ENCODE data around the gene PRSS23.

Gene PRSS23

GRCh38 chr11:86801364-86801763 lies 1.0 kb downstream of the PRSS23 start:
- peaks cover 32% of the 10 kb centered on the region for H3K27me3 Mint-ChIP-seq
- H3K4me3 Mint-ChIP-seq, result no peak overlapping the region
- H3K36me3 Mint-ChIP-seq, result no peaks in the 10 kb centered on the region
- H3K9me3 Mint-ChIP-seq (ENCODE audit: low read depth), result no peaks in the 10 kb centered on the region
- peaks cover 11% of the 10 kb centered on the region for H3K4me1 Mint-ChIP-seq (ENCODE audit: low read depth)
- no peak overlapping the region for H3K27ac Mint-ChIP-seq

GRCh38 chr11:86802146-86802545 lies 1.8 kb downstream of the PRSS23 start:
- no peaks in the 10 kb centered on the region for H3K36me3 Mint-ChIP-seq
- H3K4me1 Mint-ChIP-seq (ENCODE audit: low read depth), result peaks cover 11% of the 10 kb centered on the region
- no peak overlapping the region for H3K27ac Mint-ChIP-seq
- H3K27me3 Mint-ChIP-seq, result peaks cover 30% of the 10 kb centered on the region
- H3K9me3 Mint-ChIP-seq (ENCODE audit: low read depth), result no peaks in the 10 kb centered on the region
- no peak overlapping the region for H3K4me3 Mint-ChIP-seq

- Mint-ChIP-seq H3K27me3 (peaks cover 31% of the 10 kb centered on the region), H3K4me1 (ENCODE audit: low read depth) (peaks cover 11% of the 10 kb centered on the region), H3K9me3 (ENCODE audit: low read depth) (no peaks in the 10 kb centered on the region), H3K27ac (no peak overlapping the region), H3K4me3 (no peak overlapping the region), H3K36me3 (no peaks in the 10 kb centered on the region)
These were observed 2.3 kb downstream of the PRSS23 start for GRCh38 chr11:86802601-86803051.

GRCh38 chr11:86803136-86804045 lies 3.0 kb downstream of the PRSS23 start:
- Mint-ChIP-seq H3K9me3 (ENCODE audit: low read depth) (no peaks in the 10 kb centered on the region), H3K27me3 (peaks cover 29% of the 10 kb centered on the region), H3K27ac (no peak overlapping the region), H3K36me3 (no peaks in the 10 kb centered on the region), H3K4me3 (no peak overlapping the region), H3K4me1 (ENCODE audit: low read depth) (peaks cover 11% of the 10 kb centered on the region)

GRCh38 chr11:86804951-86805350 lies 4.6 kb downstream of the PRSS23 start:
- Mint-ChIP-seq H3K27me3 (peaks cover 22% of the 10 kb centered on the region), H3K9me3 (ENCODE audit: low read depth) (no peaks in the 10 kb centered on the region), H3K27ac (no peak overlapping the region), H3K36me3 (no peaks in the 10 kb centered on the region), H3K4me1 (ENCODE audit: low read depth) (peaks cover 11% of the 10 kb centered on the region), H3K4me3 (no peak overlapping the region)

GRCh38 chr11:86805873-86806310 lies 5.5 kb downstream of the PRSS23 start:
- no peak overlapping the region for H3K27ac Mint-ChIP-seq
- H3K4me1 Mint-ChIP-seq (ENCODE audit: low read depth), result peaks cover 10% of the 10 kb centered on the region
- no peak overlapping the region for H3K4me3 Mint-ChIP-seq
- H3K27me3 Mint-ChIP-seq, result peaks cover 21% of the 10 kb centered on the region
- no peaks in the 10 kb centered on the region for H3K9me3 Mint-ChIP-seq (ENCODE audit: low read depth)
- H3K36me3 Mint-ChIP-seq, result no peaks in the 10 kb centered on the region

GRCh38 chr11:86806903-86807302 lies 6.6 kb downstream of the PRSS23 start:
- peaks cover 8% of the 10 kb centered on the region for H3K4me1 Mint-ChIP-seq (ENCODE audit: low read depth)
- no peaks in the 10 kb centered on the region for H3K36me3 Mint-ChIP-seq
- no peaks in the 10 kb centered on the region for H3K9me3 Mint-ChIP-seq (ENCODE audit: low read depth)
- H3K4me3 Mint-ChIP-seq, result no peak overlapping the region
- peaks cover 11% of the 10 kb centered on the region for H3K27me3 Mint-ChIP-seq
- H3K27ac Mint-ChIP-seq, result no peak overlapping the region

- H3K4me1 Mint-ChIP-seq (ENCODE audit: low read depth), result peaks cover 8% of the 10 kb centered on the region
- H3K36me3 Mint-ChIP-seq, result no peaks in the 10 kb centered on the region
- no peak overlapping the region for H3K27ac Mint-ChIP-seq
- H3K27me3 Mint-ChIP-seq, result peaks cover 8% of the 10 kb centered on the region
- H3K9me3 Mint-ChIP-seq (ENCODE audit: low read depth), result no peaks in the 10 kb centered on the region
- no peak overlapping the region for H3K4me3 Mint-ChIP-seq
These were observed 7.0 kb downstream of the PRSS23 start for GRCh38 chr11:86807360-86807759.

- Mint-ChIP-seq H3K36me3 (no peaks in the 10 kb centered on the region), H3K4me1 (ENCODE audit: low read depth) (peaks cover 5% of the 10 kb centered on the region), H3K9me3 (ENCODE audit: low read depth) (no peaks in the 10 kb centered on the region), H3K27me3 (peaks cover 4% of the 10 kb centered on the region), H3K27ac (no peak overlapping the region), H3K4me3 (no peak overlapping the region)
These were observed 9.2 kb downstream of the PRSS23 start for GRCh38 chr11:86809561-86809960.

- Mint-ChIP-seq H3K27ac (no peak overlapping the region), H3K36me3 (no peaks in the 10 kb centered on the region), H3K9me3 (ENCODE audit: low read depth) (no peaks in the 10 kb centered on the region), H3K4me3 (no peak overlapping the region), H3K4me1 (ENCODE audit: low read depth) (peaks cover 5% of the 10 kb centered on the region), H3K27me3 (peaks cover 4% of the 10 kb centered on the region)
These were observed 9.9 kb downstream of the PRSS23 start for GRCh38 chr11:86810288-86810687.

- H3K4me3 Mint-ChIP-seq, result no peak overlapping the region
- no peaks in the 10 kb centered on the region for H3K4me1 Mint-ChIP-seq (ENCODE audit: low read depth)
- H3K9me3 Mint-ChIP-seq (ENCODE audit: low read depth), result no peaks in the 10 kb centered on the region
- no peak overlapping the region for H3K27ac Mint-ChIP-seq
- H3K27me3 Mint-ChIP-seq, result peaks cover 4% of the 10 kb centered on the region
- no peaks in the 10 kb centered on the region for H3K36me3 Mint-ChIP-seq
These were observed 11.4 kb downstream of the PRSS23 start for GRCh38 chr11:86811637-86812321.

GRCh38 chr11:86812322-86812670 lies 12.0 kb downstream of the PRSS23 start:
- Mint-ChIP-seq H3K36me3 (no peaks in the 10 kb centered on the region), H3K9me3 (ENCODE audit: low read depth) (no peaks in the 10 kb centered on the region), H3K27me3 (peaks cover 6% of the 10 kb centered on the region), H3K4me3 (no peak overlapping the region), H3K4me1 (ENCODE audit: low read depth) (no peaks in the 10 kb centered on the region), H3K27ac (no peak overlapping the region)

GRCh38 chr11:86812981-86813380 lies 12.6 kb downstream of the PRSS23 start:
- H3K27me3 Mint-ChIP-seq, result peaks cover 8% of the 10 kb centered on the region
- H3K4me3 Mint-ChIP-seq, result no peak overlapping the region
- H3K27ac Mint-ChIP-seq, result no peak overlapping the region
- no peaks in the 10 kb centered on the region for H3K4me1 Mint-ChIP-seq (ENCODE audit: low read depth)
- H3K9me3 Mint-ChIP-seq (ENCODE audit: low read depth), result no peaks in the 10 kb centered on the region
- H3K36me3 Mint-ChIP-seq, result no peaks in the 10 kb centered on the region

- Mint-ChIP-seq H3K9me3 (ENCODE audit: low read depth) (no peaks in the 10 kb centered on the region), H3K27ac (no peak overlapping the region), H3K36me3 (no peaks in the 10 kb centered on the region), H3K4me1 (ENCODE audit: low read depth) (no peaks in the 10 kb centered on the region), H3K27me3 (peaks cover 12% of the 10 kb centered on the region), H3K4me3 (no peak overlapping the region)
These were observed 14.4 kb downstream of the PRSS23 start for GRCh38 chr11:86814775-86815174.

- no peak overlapping the region for H3K27ac Mint-ChIP-seq
- H3K9me3 Mint-ChIP-seq (ENCODE audit: low read depth), result no peaks in the 10 kb centered on the region
- H3K27me3 Mint-ChIP-seq, result peaks cover 12% of the 10 kb centered on the region
- H3K36me3 Mint-ChIP-seq, result no peaks in the 10 kb centered on the region
- no peaks in the 10 kb centered on the region for H3K4me1 Mint-ChIP-seq (ENCODE audit: low read depth)
- H3K4me3 Mint-ChIP-seq, result no peak overlapping the region
These were observed 15.4 kb downstream of the PRSS23 start for GRCh38 chr11:86815726-86816125.

All from activated naive CD8-positive, alpha-beta T cell (primary cell).